Upper lobe of right lung (tissue), 1 donor: ENCODE data around the gene DRAM1. TPM values are rescaled to one million over a fixed set of nuclear protein-coding genes. Genes with fewer than 3 reads are reported as not detected.

Experiments used
- ATAC-seq: fragments of 200-7000 bp; cut with Tn5 transposase; one replicate; pipeline ENCODE4 v1.9.1; 2020; ENCODE audit warnings: mild to moderate bottlenecking, moderate library complexity
- DNase-seq: peaks from one replicate; pipeline ENCODE4 v3.0.0-alpha.2; 2020
- H3K27ac ChIP-seq: fragments of 200-600 bp; one replicate; pipeline ENCODE4 v1.8.0; 2022
- H3K27me3 ChIP-seq: fragments of 200-600 bp; one replicate; pipeline ENCODE4 v1.8.0; 2022; ENCODE audit warnings: mild to moderate bottlenecking
- H3K36me3 ChIP-seq: fragments of 200-600 bp; one replicate; pipeline ENCODE4 v1.8.0; 2022
- H3K4me1 ChIP-seq: fragments of 200-600 bp; one replicate; pipeline ENCODE4 v1.8.0; 2022
- H3K4me3 ChIP-seq: fragments of 200-600 bp; one replicate; pipeline ENCODE4 v1.8.0; 2022; ENCODE audit warnings: mild to moderate bottlenecking
- H3K9me3 ChIP-seq: fragments of 200-600 bp; one replicate; pipeline ENCODE4 v1.8.0; 2022
- CTCF ChIP-seq: fragments of 200-600 bp; IDR thresholded peaks from one replicate; pipeline ENCODE4 v1.8.0; 2022; ENCODE audit warnings: antibody characterized with exemption
- intact Hi-C: fragments of 100-400 bp; cut with DNase I; formaldehyde crosslinking; loops from one replicate; pipeline ENCODE4 v1.11.0; 2022
- long read RNA-seq: library from polyadenylated mRNA; unstranded; transcript quantifications from one replicate; pipeline ENCODE4 v2.0.0, GENCODE V29; 2021
- total RNA-seq: library from RNA; stranded (reverse); fragmentation: NEBNext Ultra II Directional; extraction: Animal tissue kit (Norgen Biotek cat#: 25700); gene quantifications from one replicate; pipeline ENCODE4 v1.2.1, GENCODE V29; 2021
- donor health status: DM: no; HTN: yes; CAD: no; lungs with severe emphysema.

The DRAM1 gene
- 162 TPM for total RNA-seq
- long read RNA-seq, transcript DRAM1-206 (6 exons, 920 nt): minor isoform, 5 of 465 reads
- long read RNA-seq, transcript DRAM1-201 (7 exons, 3,519 nt): major isoform, 307 of 465 reads
- long read RNA-seq, partial matches to known transcripts: 7 of 465 reads
- long read RNA-seq, other reads (novel, unspliced or antisense): 140 of 465 reads

GRCh38 chr12:101876861-101877805, at the start of gene DRAM1:
Gene DRAM1 (plus strand): TSS chr12:101877580. CDS start chr12:101877790, 210 bp downstream.
- intact Hi-C loops: no loop called here
- peak within 1 kb of the TSS; percentile 98 for H3K27ac ChIP-seq
- H3K4me3 ChIP-seq: peak within 1 kb of the TSS; percentile 99
- no peaks in the 10 kb centered on the region for H3K36me3 ChIP-seq
- peaks cover 14% of the 10 kb centered on the region for H3K4me1 ChIP-seq
- peak; percentile 98 for DNase-seq
- H3K9me3 ChIP-seq: no peaks in the 10 kb centered on the region
- peak; percentile 16 for TF ChIP-seq CTCF
- ATAC-seq: peak; percentile 96
- H3K27me3 ChIP-seq: no peaks in the 10 kb centered on the region

- TF ChIP-seq CTCF: no peak
- no peak overlapping the region for H3K27ac ChIP-seq
- intact Hi-C loops: no loop called here
Observed at GRCh38 chr12:101828463-101829196, 48.8 kb upstream of the DRAM1 start.

GRCh38 chr12:101829639-101830366, 47.6 kb upstream of the DRAM1 start:
- Histone ChIP-seq H3K9me3 (no peaks in the 10 kb centered on the region), H3K27me3 (no peaks in the 10 kb centered on the region), H3K4me1 (peaks cover 38% of the 10 kb centered on the region), H3K4me3 (peak overlapping the region; percentile 83), H3K36me3 (no peaks in the 10 kb centered on the region), H3K27ac (peak overlapping the region; percentile 83)
- intact Hi-C loops: loop anchor here (10.0 kb wide), 1 partner anchor 55 kb away; no protein-coding TSS in a partner anchor
- DNase-seq (no peak), ATAC-seq (peak; percentile 9)
- TF ChIP-seq CTCF: no peak

More at GRCh38 chr12:101828463-101829196, 48.8 kb upstream of the DRAM1 start:
- H3K4me3 ChIP-seq: peak overlapping the region; percentile 83
- ATAC-seq (no peak), DNase-seq (no peak)
- H3K27me3 ChIP-seq: no peaks in the 10 kb centered on the region
- H3K4me1 ChIP-seq: peaks cover 50% of the 10 kb centered on the region
- H3K36me3 ChIP-seq: no peaks in the 10 kb centered on the region
- H3K9me3 ChIP-seq: no peaks in the 10 kb centered on the region

GRCh38 chr12:101830367-101831325, 46.7 kb upstream of the DRAM1 start, which contains the start of gene GNPTAB:
Gene GNPTAB (minus strand): TSS chr12:101830959. CDS start chr12:101830675, 284 bp downstream.
- ATAC-seq (peak; percentile 99), DNase-seq (peak; percentile 97)
- intact Hi-C loops: loop anchor here (10.0 kb wide), 1 partner anchor 56 kb away; no protein-coding TSS in a partner anchor
- TF ChIP-seq CTCF: peak; percentile 71
- Histone ChIP-seq H3K9me3 (no peaks in the 10 kb centered on the region), H3K4me3 (peak within 1 kb of the TSS; percentile 83), H3K4me1 (peaks cover 35% of the 10 kb centered on the region), H3K36me3 (no peaks in the 10 kb centered on the region), H3K27me3 (no peaks in the 10 kb centered on the region), H3K27ac (peak within 1 kb of the TSS; percentile 83)
